IMR-90 (cell line): ENCODE measurements around the gene EPC2. TPM values are rescaled to one million over a fixed set of nuclear protein-coding genes. Genes with fewer than 3 reads are reported as not detected.

ENCODE experiments used
- ATAC-seq: fragments of 200-7000 bp; cut with Tn5 transposase; 2 replicates; pipeline ENCODE4 v1.9.1; 2020; ENCODE audit warnings: low read depth, mild to moderate bottlenecking, moderate library complexity
- BruUV-seq: library from RNA; stranded (reverse); fragments of 400-500 nt; replicated peaks from 2 replicates; lab custom pipeline; 2021; lab: Mats Ljungman, UMichigan
- CTCF ChIA-PET: fragments of 300-600 bp; formaldehyde crosslinking; extraction: SDS; loops from one replicate; lab custom pipeline; 2021; ENCODE audit warnings: antibody characterized with exemption; lab: Yijun Ruan, JAX
- POLR2A ChIA-PET: fragments of 300-600 bp; sonication (Branson Sonifier 250); formaldehyde crosslinking; loops from one replicate; lab custom pipeline; 2022; ENCODE audit warnings: antibody characterized with exemption; ENCODE audit not compliant: unreplicated experiment; lab: Charles Lee
- DNase-seq: peaks from one replicate; pipeline ENCODE4 v3.0.0; 2013
- H2AFZ ChIP-seq: replicated peaks from 2 replicates; pipeline ENCODE3; 2013; ENCODE audit warnings: low read length, mild to moderate bottlenecking; ENCODE audit not compliant: poor library complexity
- H2AK5ac ChIP-seq: 2 replicates; pipeline ENCODE4 v1.6.1; 2013; ENCODE audit warnings: low read depth, low read length, inconsistent platforms
- H2AK9ac ChIP-seq: replicated peaks from 2 replicates; pipeline ENCODE3; 2013; ENCODE audit warnings: mild to moderate bottlenecking, low read depth, low read length, moderate library complexity; ENCODE audit not compliant: poor library complexity
- H2BK120ac ChIP-seq: 2 replicates; pipeline ENCODE4 v1.6.1; 2013; ENCODE audit warnings: low read depth, low read length, inconsistent platforms
- H2BK15ac ChIP-seq: 3 replicates; pipeline ENCODE4 v1.6.1; 2013; ENCODE audit warnings: low read depth, low read length, inconsistent platforms
- H2BK20ac ChIP-seq: 2 replicates; pipeline ENCODE4 v1.6.1; 2013; ENCODE audit warnings: low read depth, mild to moderate bottlenecking, inconsistent platforms, low read length, moderate library complexity
- H2BK5ac ChIP-seq: 2 replicates; pipeline ENCODE4 v1.6.1; 2013; ENCODE audit warnings: mild to moderate bottlenecking, low read depth, low read length, inconsistent platforms; ENCODE audit not compliant: poor library complexity, severe bottlenecking
- H3K14ac ChIP-seq: replicated peaks from 2 replicates; pipeline ENCODE4 v1.6.1; 2013; ENCODE audit warnings: low read depth, low read length, inconsistent platforms
- H3K18ac ChIP-seq: 2 replicates; pipeline ENCODE4 v1.6.1; 2013; ENCODE audit warnings: low read depth, low read length, control low read depth
- H3K23ac ChIP-seq: 2 replicates; pipeline ENCODE4 v1.6.1; 2013; ENCODE audit warnings: low read depth, low read length, inconsistent platforms
- H3K27ac ChIP-seq: 2 replicates; pipeline ENCODE4 v1.5.1; 2013; ENCODE audit warnings: mild to moderate bottlenecking, control low read depth, low read length; ENCODE audit not compliant: insufficient read depth
- H3K27me3 ChIP-seq: 2 replicates; pipeline ENCODE4 v1.6.1; 2013; ENCODE audit warnings: low read length; ENCODE audit not compliant: control insufficient read depth, insufficient read depth
- H3K36me3 ChIP-seq: 2 replicates; pipeline ENCODE4 v1.6.1; 2013; ENCODE audit warnings: low read length, mixed read lengths; ENCODE audit not compliant: control insufficient read depth, insufficient read depth
- H3K4ac ChIP-seq: 2 replicates; pipeline ENCODE4 v1.6.1; 2013; ENCODE audit warnings: low read depth, low read length, inconsistent platforms
- H3K4me1 ChIP-seq: 2 replicates; pipeline ENCODE4 v1.6.1; 2013; ENCODE audit warnings: low read length, mixed read lengths; ENCODE audit not compliant: control insufficient read depth, insufficient read depth
- H3K4me2 ChIP-seq: 2 replicates; pipeline ENCODE4 v1.6.1; 2013; ENCODE audit warnings: low read depth, mild to moderate bottlenecking, control low read depth, low read length, moderate library complexity
- H3K4me3 ChIP-seq: 2 replicates; pipeline ENCODE4 v1.5.1; 2013; ENCODE audit warnings: low read depth, mild to moderate bottlenecking, control low read depth, low read length, moderate library complexity; ENCODE audit not compliant: insufficient read depth
- H3K56ac ChIP-seq: 2 replicates; pipeline ENCODE4 v1.6.1; 2013; ENCODE audit warnings: low read length, inconsistent platforms; ENCODE audit not compliant: insufficient read depth; ENCODE audit errors: extremely low read depth
- H3K79me1 ChIP-seq, 2 experiments: 2 replicates each; pipeline ENCODE4 v1.6.1; 2013; ENCODE audit warnings: low read length in 2 of 2, inconsistent platforms in 1 of 2, low read depth in 1 of 2
- H3K9ac ChIP-seq: 2 replicates; pipeline ENCODE4 v1.6.1; 2013; ENCODE audit warnings: low read depth, low read length, control low read depth
- H3K9me1 ChIP-seq: 2 replicates; pipeline ENCODE4 v1.6.1; 2013; ENCODE audit warnings: low read length, inconsistent platforms; ENCODE audit not compliant: insufficient read depth
- H3K9me3 ChIP-seq: 2 replicates; pipeline ENCODE4 v1.6.1; 2013; ENCODE audit warnings: low read length; ENCODE audit not compliant: control insufficient read depth, insufficient read depth
- H4K20me1 ChIP-seq: 2 replicates; pipeline ENCODE4 v1.6.1; 2013; ENCODE audit warnings: low read length, inconsistent platforms; ENCODE audit not compliant: insufficient read depth
- H4K5ac ChIP-seq: 2 replicates; pipeline ENCODE4 v1.6.1; 2013; ENCODE audit warnings: mild to moderate bottlenecking, low read depth, low read length, control low read depth
- H4K8ac ChIP-seq, 2 experiments: 2 replicates each; pipeline ENCODE4 v1.6.1; 2013; ENCODE audit warnings: low read depth in 2 of 2, low read length in 2 of 2, control low read depth in 1 of 2, inconsistent platforms in 1 of 2
- H4K91ac ChIP-seq: 2 replicates; pipeline ENCODE4 v1.6.1; 2013; ENCODE audit warnings: low read depth, low read length, inconsistent platforms; ENCODE audit not compliant: insufficient read depth
- BHLHE40 ChIP-seq: fragments of 150-350 bp; IDR thresholded peaks from 2 replicates; pipeline ENCODE4 v1.6.1; 2016; ENCODE audit warnings: mild to moderate bottlenecking, low read depth, low read length
- CEBPB ChIP-seq: IDR thresholded peaks from 2 replicates; pipeline ENCODE4 v1.6.1; 2012; ENCODE audit warnings: low read depth, low read length, improper control_type of control experiment
- CHD1 ChIP-seq: IDR thresholded peaks from 2 replicates; pipeline ENCODE4 v1.6.1; 2012; ENCODE audit warnings: low read depth, low read length, improper control_type of control experiment
- FOS ChIP-seq: fragments of 150-350 bp; IDR thresholded peaks from 2 replicates; pipeline ENCODE4 v1.6.1; 2016; ENCODE audit warnings: low read depth, low read length
- MAFK ChIP-seq: IDR thresholded peaks from 2 replicates; pipeline ENCODE4 v1.6.1; 2012; ENCODE audit warnings: low read depth, low read length, improper control_type of control experiment
- MAZ ChIP-seq: IDR thresholded peaks from 2 replicates; pipeline ENCODE4 v1.6.1; 2012; ENCODE audit warnings: low read depth, mild to moderate bottlenecking, low read length, improper control_type of control experiment, moderate library complexity, borderline replicate concordance
- MXI1 ChIP-seq: IDR thresholded peaks from 2 replicates; pipeline ENCODE4 v1.6.1; 2012; ENCODE audit warnings: low read depth, mild to moderate bottlenecking, low read length, moderate library complexity, borderline replicate concordance
- NFE2L2 ChIP-seq: fragments of 150-350 bp; IDR thresholded peaks from 2 replicates; pipeline ENCODE4 v1.6.1; 2016; ENCODE audit warnings: low read depth, mild to moderate bottlenecking, low read length
- POLR2A ChIP-seq: IDR thresholded peaks from 2 replicates; pipeline ENCODE4 v1.6.1; 2012; ENCODE audit warnings: mild to moderate bottlenecking, low read depth, low read length
- RAD21 ChIP-seq: IDR thresholded peaks from 2 replicates; pipeline ENCODE4 v1.6.1; 2012; ENCODE audit warnings: low read length, improper control_type of control experiment
- RCOR1 ChIP-seq: IDR thresholded peaks from 2 replicates; pipeline ENCODE4 v1.6.1; 2012; ENCODE audit warnings: mild to moderate bottlenecking, low read length, improper control_type of control experiment; ENCODE audit not compliant: insufficient replicate concordance
- RFX5 ChIP-seq: IDR thresholded peaks from 2 replicates; pipeline ENCODE4 v1.8.0; 2012; ENCODE audit warnings: low read depth, mild to moderate bottlenecking, low read length, moderate library complexity
- SMC3 ChIP-seq: fragments of 150-350 bp; IDR thresholded peaks from 2 replicates; pipeline ENCODE4 v1.6.1; 2016; ENCODE audit warnings: low read depth, mild to moderate bottlenecking, antibody characterized with exemption, low read length, moderate library complexity
- WGBS, 2 experiments: methylation state at CpG; one replicate each; pipeline versions ENCODE4 v1.1.5 to v1.1.7; 2013; ENCODE audit warnings: missing lambda C conversion rate in 2 of 2; ENCODE audit not compliant: insufficient read length in 1 of 2; ENCODE audit errors: extremely low coverage in 2 of 2; 5-methylcytosine and 5-hydroxymethylcytosine counted together
- dilution Hi-C: fragments of 300-500 bp; cut with HindIII; formaldehyde crosslinking; loops from one replicate; pipeline ENCODE4 v1.14.3; 2018; ENCODE audit warnings: low sequenced_read_pairs; ENCODE audit not compliant: unreplicated experiment
- in situ Hi-C: fragments of 300-500 bp; cut with MboI; formaldehyde crosslinking; loops from 3 replicates; pipeline ENCODE4 v1.14.3; 2019; ENCODE audit warnings: low sequenced_read_pairs, inconsistent platforms, mixed read lengths
- intact Hi-C: fragments of 100-400 bp; cut with micrococcal nuclease; formaldehyde crosslinking; loops from 2 replicates; pipeline ENCODE4 v1.10.0; 2022
- polyA plus RNA-seq, 3 experiments: library from polyadenylated mRNA; depleted of rRNA; stranded (reverse); fragments of >200 nt; gene quantifications; 2 replicates each; pipeline ENCODE4 v1.2.3, GENCODE V29; 2012; ENCODE audit warnings: low replicate concordance in 1 of 3
- total RNA-seq: library from RNA; depleted of rRNA; stranded (reverse); fragments of >200 nt; gene quantifications from 2 replicates; pipeline ENCODE4 v1.2.3, GENCODE V29; 2012
- TF ChIP-seq, protein P1 (sequence below): fragments of 150-350 bp; IDR thresholded peaks from 2 replicates; pipeline ENCODE4 v1.6.1; 2016; ENCODE audit warnings: low read depth, mild to moderate bottlenecking, low read length, moderate library complexity, borderline replicate concordance
- TF ChIP-seq, protein P2 (sequence below): conservative IDR thresholded peaks from 2 replicates; pipeline ENCODE4 v1.5.1; 2012; ENCODE audit warnings: mild to moderate bottlenecking, low read depth, low read length, improper control_type of control experiment
- TF ChIP-seq, protein P3 (sequence below): fragments of 150-350 bp; IDR thresholded peaks from 2 replicates; pipeline ENCODE4 v1.6.1; 2017; ENCODE audit warnings: mild to moderate bottlenecking, antibody characterized with exemption, low read length, low read depth

EPC2 gene
- total and polyA plus RNA-seq, 2 of the 4 experiments (the other 2 are of a cell fraction): 10.6 to 22.6 TPM

DNA sequence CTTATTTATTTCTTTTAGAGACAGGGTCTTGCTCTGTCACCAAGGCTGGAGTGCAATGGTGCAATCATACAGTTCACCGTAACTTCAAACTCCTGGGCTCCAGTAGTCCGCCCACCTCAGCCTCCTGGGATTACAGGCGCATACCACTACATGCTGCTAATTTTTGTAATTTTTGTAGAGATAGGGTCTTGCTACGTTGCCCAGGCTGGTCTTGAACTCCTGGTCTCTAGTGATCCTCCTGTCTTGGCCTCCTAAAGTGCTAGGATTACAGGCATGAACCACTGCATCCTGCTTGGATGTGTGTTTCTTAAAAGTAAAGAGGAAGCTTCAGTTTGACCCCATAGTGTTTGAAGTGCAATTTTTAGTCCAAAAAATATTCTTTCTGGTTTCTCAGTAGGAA is 125.5 kb downstream of the EPC2 start:
- Histone ChIP-seq H3K4me3 (no peak overlapping the region), H2BK5ac (no peak overlapping the region), H3K79me1 (0 out of 4 replicates have a peak, but pooled peaks cover 0 to 2% of the 10 kb centered on the region in 2 experiments), H3K14ac (no peak overlapping the region), H2AFZ (no peak overlapping the region), H3K4me2 (no peak overlapping the region), H3K9ac (no peak overlapping the region), H3K18ac (no peak overlapping the region), H3K56ac (no peak overlapping the region), H3K27me3 (no peaks in the 10 kb centered on the region), H4K91ac (no peak overlapping the region), H2BK20ac (no peak overlapping the region), H2BK15ac (no peak overlapping the region), H2AK5ac (no peak overlapping the region), H3K9me1 (no peaks in the 10 kb centered on the region), H2AK9ac (no peak overlapping the region), H4K5ac (no peak overlapping the region), H3K23ac (no peak overlapping the region), H2BK120ac (no peak overlapping the region), H3K4me1 (no peaks in the 10 kb centered on the region), H4K8ac (no peak overlapping the region), H3K4ac (no peak overlapping the region), H3K36me3 (peaks cover 10% of the 10 kb centered on the region; the same call in 1 of the 2 replicates), H3K9me3 (no peaks in the 10 kb centered on the region), H3K27ac (no peak overlapping the region), H4K20me1 (no peaks in the 10 kb centered on the region)
- no peak for DNase-seq
- TF ChIP-seq SMC3 (no peak), FOS (no peak), MAZ (no peak), CHD1 (no peak), MAFK (no peak), RFX5 (no peak), CEBPB (no peak), RAD21 (no peak), RCOR1 (no peak), BHLHE40 (no peak), NFE2L2 (no peak), MXI1 (no peak), POLR2A (no peak)
- TF ChIP-seq, protein P1, sequence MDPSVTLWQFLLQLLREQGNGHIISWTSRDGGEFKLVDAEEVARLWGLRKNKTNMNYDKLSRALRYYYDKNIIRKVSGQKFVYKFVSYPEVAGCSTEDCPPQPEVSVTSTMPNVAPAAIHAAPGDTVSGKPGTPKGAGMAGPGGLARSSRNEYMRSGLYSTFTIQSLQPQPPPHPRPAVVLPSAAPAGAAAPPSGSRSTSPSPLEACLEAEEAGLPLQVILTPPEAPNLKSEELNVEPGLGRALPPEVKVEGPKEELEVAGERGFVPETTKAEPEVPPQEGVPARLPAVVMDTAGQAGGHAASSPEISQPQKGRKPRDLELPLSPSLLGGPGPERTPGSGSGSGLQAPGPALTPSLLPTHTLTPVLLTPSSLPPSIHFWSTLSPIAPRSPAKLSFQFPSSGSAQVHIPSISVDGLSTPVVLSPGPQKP: no peak
- TF ChIP-seq, protein P2, sequence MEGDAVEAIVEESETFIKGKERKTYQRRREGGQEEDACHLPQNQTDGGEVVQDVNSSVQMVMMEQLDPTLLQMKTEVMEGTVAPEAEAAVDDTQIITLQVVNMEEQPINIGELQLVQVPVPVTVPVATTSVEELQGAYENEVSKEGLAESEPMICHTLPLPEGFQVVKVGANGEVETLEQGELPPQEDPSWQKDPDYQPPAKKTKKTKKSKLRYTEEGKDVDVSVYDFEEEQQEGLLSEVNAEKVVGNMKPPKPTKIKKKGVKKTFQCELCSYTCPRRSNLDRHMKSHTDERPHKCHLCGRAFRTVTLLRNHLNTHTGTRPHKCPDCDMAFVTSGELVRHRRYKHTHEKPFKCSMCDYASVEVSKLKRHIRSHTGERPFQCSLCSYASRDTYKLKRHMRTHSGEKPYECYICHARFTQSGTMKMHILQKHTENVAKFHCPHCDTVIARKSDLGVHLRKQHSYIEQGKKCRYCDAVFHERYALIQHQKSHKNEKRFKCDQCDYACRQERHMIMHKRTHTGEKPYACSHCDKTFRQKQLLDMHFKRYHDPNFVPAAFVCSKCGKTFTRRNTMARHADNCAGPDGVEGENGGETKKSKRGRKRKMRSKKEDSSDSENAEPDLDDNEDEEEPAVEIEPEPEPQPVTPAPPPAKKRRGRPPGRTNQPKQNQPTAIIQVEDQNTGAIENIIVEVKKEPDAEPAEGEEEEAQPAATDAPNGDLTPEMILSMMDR: no peak
- TF ChIP-seq, protein P3, sequence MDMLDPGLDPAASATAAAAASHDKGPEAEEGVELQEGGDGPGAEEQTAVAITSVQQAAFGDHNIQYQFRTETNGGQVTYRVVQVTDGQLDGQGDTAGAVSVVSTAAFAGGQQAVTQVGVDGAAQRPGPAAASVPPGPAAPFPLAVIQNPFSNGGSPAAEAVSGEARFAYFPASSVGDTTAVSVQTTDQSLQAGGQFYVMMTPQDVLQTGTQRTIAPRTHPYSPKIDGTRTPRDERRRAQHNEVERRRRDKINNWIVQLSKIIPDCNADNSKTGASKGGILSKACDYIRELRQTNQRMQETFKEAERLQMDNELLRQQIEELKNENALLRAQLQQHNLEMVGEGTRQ: no peak
- ChIA-PET CTCF (no interaction called here), POLR2A (interaction anchor here (0.6 kb wide), 1 partner anchor 748 kb away, joined by 3 read pairs; no protein-coding TSS in a partner anchor)
- no peak for ATAC-seq
- 100% methylated on average over 1 of the region's 4 CpGs; no CpG with 5 or more reads in 1 of the 2 experiments for WGBS, 2 experiments
- intact Hi-C loops: loop anchor here (5.0 kb wide), 1 partner anchor 33 kb away; no protein-coding TSS in a partner anchor
- in situ Hi-C loops: no loop called here
- BruUV-seq: no TSS peak
- dilution Hi-C loops: no loop called here
